ENCODE results near the gene MLXIP. TPM values are rescaled to one million over a fixed set of nuclear protein-coding genes. Genes with fewer than 3 reads are reported as not detected.

The MLXIP gene
- total RNA-seq, 4 donors from 2014 or later = 15.5 to 34.5 (median 19.8) TPM

DNA sequence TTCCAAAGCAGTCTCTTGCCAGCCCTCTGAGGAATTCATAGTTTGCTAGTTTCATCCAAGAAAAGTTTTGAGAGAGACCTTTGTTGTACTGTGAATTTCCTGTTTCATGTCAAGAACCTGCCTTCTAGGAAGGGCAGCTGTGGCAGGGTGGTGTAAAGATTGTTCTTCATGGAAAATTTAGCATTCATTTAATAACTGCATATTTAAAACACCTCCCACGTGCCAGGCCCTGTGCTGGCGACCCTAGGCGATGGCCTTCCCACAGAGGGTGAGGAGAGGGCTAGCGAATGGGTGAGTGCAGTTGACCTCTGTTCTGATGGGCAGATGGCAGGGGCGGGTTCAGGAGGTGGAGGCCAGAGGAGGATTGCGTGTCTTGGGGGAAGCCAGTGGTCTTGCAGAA lies 43.2 kb downstream of the MLXIP start:
- intact Hi-C loops (cut with DNase I; ENCODE audit: low total_unique reads) = loop anchor here (2.0 to 10.0 kb wide), 2 partner anchors 67 to 187 kb away; no protein-coding TSS in a partner anchor

DNA sequence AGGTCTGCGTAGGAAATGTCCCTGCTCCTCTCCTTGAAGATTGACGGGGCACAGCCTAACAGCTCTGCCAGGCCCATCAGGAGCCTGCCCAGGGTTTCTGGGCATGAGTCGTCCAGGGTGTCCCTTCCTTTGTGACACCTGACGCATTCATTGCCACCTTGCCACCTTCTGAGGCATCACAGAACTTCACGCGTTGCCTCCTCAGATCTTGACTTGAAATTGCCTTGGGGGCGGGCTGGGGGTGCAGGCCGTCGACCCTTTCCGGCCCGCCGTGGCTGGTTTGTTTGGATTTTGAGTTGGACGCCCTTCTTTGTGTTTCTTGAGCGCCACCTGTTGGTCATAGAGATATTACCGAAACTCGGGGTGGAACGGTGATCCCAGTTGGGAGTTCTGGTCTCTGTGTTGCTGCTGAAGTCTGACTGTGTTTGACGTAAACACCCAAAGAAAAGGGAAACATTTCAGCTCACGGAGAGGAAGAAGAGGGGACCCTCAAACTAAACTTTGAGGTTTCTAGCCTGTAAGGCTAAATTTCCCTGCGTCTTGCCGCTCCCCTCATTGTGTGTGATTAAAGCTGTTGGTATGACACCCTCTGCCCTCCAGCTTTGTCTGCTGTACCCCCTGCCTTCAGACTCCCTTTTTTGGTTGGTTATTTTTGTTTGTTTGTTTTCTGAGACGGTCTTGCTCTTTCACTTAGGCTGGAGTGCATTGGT lies 44.6 kb downstream of the MLXIP start:
- WGBS, 2 donors = 19 to 20% methylated on average over 20 to 22 of the region's 22 CpGs
- DNase-seq (ENCODE audit: low spot score in 2 of 2) = peak; percentile 64 to 92
- intact Hi-C loops (cut with DNase I; ENCODE audit: low total_unique reads) = loop anchor here (2.0 to 10.0 kb wide), 2 partner anchors 68 to 188 kb away; no protein-coding TSS in a partner anchor
- TF ChIP-seq POLR2A (IDR thresholded peaks at IDR 0.05) = no peak
- TF ChIP-seq, protein P1, sequence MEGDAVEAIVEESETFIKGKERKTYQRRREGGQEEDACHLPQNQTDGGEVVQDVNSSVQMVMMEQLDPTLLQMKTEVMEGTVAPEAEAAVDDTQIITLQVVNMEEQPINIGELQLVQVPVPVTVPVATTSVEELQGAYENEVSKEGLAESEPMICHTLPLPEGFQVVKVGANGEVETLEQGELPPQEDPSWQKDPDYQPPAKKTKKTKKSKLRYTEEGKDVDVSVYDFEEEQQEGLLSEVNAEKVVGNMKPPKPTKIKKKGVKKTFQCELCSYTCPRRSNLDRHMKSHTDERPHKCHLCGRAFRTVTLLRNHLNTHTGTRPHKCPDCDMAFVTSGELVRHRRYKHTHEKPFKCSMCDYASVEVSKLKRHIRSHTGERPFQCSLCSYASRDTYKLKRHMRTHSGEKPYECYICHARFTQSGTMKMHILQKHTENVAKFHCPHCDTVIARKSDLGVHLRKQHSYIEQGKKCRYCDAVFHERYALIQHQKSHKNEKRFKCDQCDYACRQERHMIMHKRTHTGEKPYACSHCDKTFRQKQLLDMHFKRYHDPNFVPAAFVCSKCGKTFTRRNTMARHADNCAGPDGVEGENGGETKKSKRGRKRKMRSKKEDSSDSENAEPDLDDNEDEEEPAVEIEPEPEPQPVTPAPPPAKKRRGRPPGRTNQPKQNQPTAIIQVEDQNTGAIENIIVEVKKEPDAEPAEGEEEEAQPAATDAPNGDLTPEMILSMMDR (IDR thresholded peaks at IDR 0.05) = peak in 1 of 3 donors; percentile 68
- no peak overlapping the region for H3K4me3 ChIP-seq (ENCODE audit: low read depth, poor library complexity, severe bottlenecking)

More for the DNA sequence above, 43.2 kb downstream of the MLXIP start:
- H3K4me3 ChIP-seq (ENCODE audit: low read depth, poor library complexity, severe bottlenecking) = no peak overlapping the region
- 73 to 77% methylated on average over 6 of the region's 6 CpGs for WGBS, 2 donors
- TF ChIP-seq, protein P1 (IDR thresholded peaks at IDR 0.05) = no peak
- no peak for TF ChIP-seq POLR2A (IDR thresholded peaks at IDR 0.05)
- no peak for DNase-seq (ENCODE audit: low spot score in 2 of 2)

DNA sequence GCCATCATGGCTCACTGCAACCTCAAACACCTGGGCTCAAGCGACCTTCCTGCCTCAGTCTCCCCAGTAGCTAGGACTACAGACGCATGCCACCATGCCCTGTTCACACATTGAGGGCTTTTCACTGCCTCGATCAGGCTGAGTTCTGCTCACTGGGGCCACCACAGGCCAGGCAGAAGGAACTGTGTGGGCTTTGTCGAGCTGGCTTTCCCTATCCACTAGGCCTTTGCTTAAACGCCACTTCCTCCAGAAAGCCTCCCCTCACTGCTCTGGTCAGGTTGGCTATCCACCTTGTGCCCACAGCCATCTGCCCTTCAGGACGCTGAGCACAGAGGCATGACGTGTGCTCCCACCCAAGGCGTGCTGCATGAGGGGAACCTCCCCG lies 45.2 kb downstream of the MLXIP start:
- DNase-seq (ENCODE audit: low spot score in 2 of 2) = no peak
- TF ChIP-seq, protein P1 (IDR thresholded peaks at IDR 0.05) = no peak
- TF ChIP-seq POLR2A (IDR thresholded peaks at IDR 0.05) = no peak
- 83 to 91% methylated on average over 9 of the region's 9 CpGs for WGBS, 2 donors
- no peak overlapping the region for H3K4me3 ChIP-seq (ENCODE audit: low read depth, poor library complexity, severe bottlenecking)
- intact Hi-C loops (cut with DNase I; ENCODE audit: low total_unique reads) = loop anchor here (2.0 to 10.0 kb wide), 2 partner anchors 69 to 189 kb away; no protein-coding TSS in a partner anchor

DNA sequence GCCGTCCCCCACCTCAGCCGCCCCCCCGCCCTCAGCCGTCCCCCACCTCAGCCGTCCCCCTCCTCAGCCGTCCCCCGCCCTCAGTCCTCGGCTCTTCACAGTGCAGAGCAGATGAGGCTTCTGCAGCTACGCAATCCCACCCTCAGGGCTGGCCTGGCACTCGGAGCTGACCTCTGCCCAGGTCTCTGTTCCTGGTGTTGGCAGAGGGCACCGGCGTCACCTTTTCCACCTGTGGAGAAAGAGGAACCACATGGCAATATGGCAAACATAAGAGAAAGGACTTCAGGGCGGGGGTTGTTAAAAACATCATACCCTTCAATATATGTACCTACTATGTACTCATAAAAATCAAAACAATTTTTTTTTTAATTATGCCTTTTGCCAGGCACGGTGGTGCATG lies 45.8 kb downstream of the MLXIP start:
- intact Hi-C loops (cut with DNase I; ENCODE audit: low total_unique reads) = loop anchor here (10.0 kb wide), 1 partner anchor 190 kb away; no protein-coding TSS in a partner anchor

DNA sequence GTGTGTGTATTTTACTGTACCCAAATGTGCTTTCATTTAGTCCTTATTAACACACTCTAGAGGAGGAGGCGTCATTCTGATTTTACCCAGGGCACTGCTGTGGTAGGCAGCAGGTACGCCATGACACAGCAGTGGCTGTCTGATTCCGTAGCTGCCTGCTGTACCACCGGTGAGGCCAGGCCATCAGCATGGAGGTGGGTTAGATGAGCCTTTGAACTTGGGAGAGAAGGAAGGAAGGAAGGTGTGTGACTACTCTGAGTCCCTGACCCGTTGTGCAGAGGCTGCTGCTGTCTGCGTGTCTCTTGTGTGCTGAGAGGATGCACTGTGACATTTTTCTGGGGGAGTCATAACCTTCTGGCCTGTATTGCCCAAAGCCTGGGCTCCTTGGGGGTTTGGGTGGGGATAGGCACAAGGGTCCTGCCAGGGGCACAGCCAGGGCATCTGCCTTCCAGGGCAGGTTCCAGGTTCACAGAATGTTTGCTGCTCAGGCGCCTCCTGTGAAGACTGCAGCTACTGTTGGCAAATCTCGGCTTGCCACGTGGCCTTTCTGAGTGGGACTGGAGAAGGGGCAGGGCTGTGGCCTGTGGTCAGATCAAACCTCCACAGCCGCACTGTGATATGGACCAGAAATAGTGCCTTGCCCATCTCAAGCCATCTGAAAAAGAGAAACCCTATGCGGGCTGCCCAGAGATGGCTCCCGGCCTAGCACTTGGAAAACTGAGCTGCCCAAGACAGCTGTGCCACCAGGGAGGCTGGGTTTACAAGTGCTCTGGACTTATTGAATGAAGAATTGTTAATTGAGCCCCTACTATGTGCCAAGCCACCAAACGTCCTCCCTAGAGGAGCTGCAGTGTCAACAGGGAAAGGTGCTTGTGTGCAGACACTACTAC lies 47.1 kb downstream of the MLXIP start:
- intact Hi-C loops (cut with DNase I; ENCODE audit: low total_unique reads) = loop anchor here (10.0 kb wide), 1 partner anchor 191 kb away; no protein-coding TSS in a partner anchor
- TF ChIP-seq, protein P1 (IDR thresholded peaks at IDR 0.05) = no peak
- TF ChIP-seq POLR2A (IDR thresholded peaks at IDR 0.05) = no peak
- 78 to 86% methylated on average over 13 of the region's 13 CpGs for WGBS, 2 donors
- no peak overlapping the region for H3K4me3 ChIP-seq (ENCODE audit: low read depth, poor library complexity, severe bottlenecking)
- no peak for DNase-seq (ENCODE audit: low spot score in 2 of 2)

More for the DNA sequence above, 45.8 kb downstream of the MLXIP start:
- H3K4me3 ChIP-seq (ENCODE audit: low read depth, poor library complexity, severe bottlenecking) = no peak overlapping the region
- TF ChIP-seq POLR2A (IDR thresholded peaks at IDR 0.05) = no peak
- TF ChIP-seq, protein P1 (IDR thresholded peaks at IDR 0.05) = no peak
- 92 to 96% methylated on average over 9 to 10 of the region's 14 CpGs for WGBS, 2 donors
- no peak for DNase-seq (ENCODE audit: low spot score in 2 of 2)
